GM19468 (cell line): ENCODE data around the gene EPC1.
"Not testable (repeated sequence)": the region's sequence is repeated elsewhere in the genome, so short reads cannot be mapped to it uniquely, and the experiment has no call there.

ENCODE experiments used
- ATAC-seq: cut with Tn5 transposase; IDR thresholded peaks from one replicate; pipeline ENCODE4 v1.9.1; 2021; ENCODE audit warnings: mild to moderate bottlenecking, moderate library complexity, moderate number of reproducible peaks; ENCODE audit not compliant: unreplicated experiment; ENCODE audit errors: extremely low read depth

Gene EPC1

DNA sequence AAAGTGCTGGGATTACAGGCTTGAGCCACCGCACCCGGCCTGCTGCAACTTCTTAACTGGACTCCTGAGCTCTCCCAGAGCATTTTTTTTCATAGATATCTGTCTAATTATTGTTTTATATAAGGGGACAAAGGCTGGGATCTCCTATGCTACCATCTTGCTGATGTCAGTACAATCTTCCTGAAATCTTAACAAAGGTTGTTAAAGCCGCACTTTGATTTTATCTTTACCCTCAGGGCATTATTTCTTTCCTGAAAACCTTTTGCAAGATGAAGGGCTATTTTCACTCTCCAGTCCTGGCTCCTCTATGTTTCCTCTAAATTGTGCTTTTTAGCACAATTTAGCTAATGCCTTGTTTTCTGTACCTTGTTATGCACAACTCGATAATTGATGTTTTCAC lies 102.9 kb downstream of the EPC1 start:
- no peak for ATAC-seq

DNA sequence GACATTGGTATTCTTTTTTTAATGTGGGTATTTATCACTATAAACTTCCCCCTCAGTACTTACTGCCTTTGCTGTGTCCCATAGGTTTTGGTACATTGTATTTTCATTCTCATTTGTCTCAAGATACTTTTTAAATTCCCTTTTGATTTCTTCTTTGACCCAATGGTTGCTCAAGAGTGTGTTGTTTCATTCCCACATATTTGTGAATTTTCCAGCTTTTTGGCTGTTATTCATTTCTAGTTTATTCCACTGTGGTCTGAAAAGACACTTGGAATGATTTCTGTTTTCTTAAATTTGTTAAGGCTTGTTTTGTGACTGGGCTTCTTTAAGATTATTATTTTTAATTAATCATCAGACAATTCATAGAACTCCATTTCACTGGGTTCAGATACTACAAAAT lies 105.0 kb downstream of the EPC1 start:
- no peak for ATAC-seq

- ATAC-seq = no peak
Observed at GRCh38 chr10:32240471-32240870, 106.5 kb downstream of the EPC1 start.

- ATAC-seq = no peak
Observed at GRCh38 chr10:32239769-32240168, 107.2 kb downstream of the EPC1 start.

DNA sequence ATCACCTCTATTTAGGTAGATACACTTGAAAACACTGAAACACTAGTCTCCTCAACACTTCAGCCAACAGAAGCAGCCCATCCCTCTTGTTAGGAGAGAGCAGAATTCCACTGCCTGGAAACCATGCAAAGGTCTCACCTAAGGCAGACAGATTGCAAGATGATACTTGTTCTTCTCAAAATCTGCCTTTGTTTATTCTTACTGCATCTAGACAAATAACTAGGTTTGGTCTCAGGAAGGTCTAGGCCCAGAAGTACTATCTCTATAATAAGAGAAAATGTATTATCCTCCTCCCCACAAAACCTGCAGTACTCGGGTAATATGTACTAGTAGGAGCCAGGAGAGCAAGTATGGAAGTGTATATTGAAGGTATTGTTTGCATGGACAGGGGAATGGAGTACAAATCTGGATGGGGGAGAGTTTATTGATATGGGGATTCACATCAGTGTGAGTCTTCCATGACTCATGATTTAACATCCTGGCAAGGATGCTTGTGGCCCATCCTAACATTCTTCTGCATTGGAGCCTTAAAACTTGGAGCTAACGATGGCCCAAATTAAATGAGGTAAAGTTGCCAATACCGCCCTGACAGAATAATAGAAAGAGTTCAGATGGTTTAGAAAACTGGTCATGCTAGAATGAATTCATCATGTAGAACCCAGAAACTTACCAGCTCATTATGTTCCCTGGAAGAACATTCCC lies 109.2 kb downstream of the EPC1 start:
- ATAC-seq = no peak

DNA sequence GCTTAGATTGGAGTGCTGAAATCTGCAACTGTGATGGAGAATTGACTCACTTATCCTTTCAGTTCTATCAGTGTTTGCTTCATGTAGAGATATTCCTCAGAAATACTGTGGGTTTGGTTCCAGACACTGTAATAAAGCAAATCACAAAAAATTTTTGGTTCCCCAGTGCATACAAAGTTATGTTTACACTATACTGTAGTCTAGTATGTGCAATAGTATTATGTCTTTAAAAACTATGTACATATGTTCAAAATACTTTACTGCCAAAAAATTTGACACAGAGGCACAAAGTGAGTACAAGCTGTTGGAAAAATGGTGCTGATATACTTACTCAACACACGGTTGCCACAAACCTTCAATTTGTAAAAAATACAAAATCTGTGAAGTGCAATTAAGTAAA lies 112.5 kb downstream of the EPC1 start:
- ATAC-seq = no peak

- ATAC-seq = not testable (repeated sequence)
Observed at GRCh38 chr10:32233375-32233774, 113.6 kb downstream of the EPC1 start.

- no peak for ATAC-seq
Observed at GRCh38 chr10:32232378-32232777, 114.6 kb downstream of the EPC1 start.

- not testable (repeated sequence) for ATAC-seq
Observed at GRCh38 chr10:32229788-32230187, 117.2 kb downstream of the EPC1 start.

DNA sequence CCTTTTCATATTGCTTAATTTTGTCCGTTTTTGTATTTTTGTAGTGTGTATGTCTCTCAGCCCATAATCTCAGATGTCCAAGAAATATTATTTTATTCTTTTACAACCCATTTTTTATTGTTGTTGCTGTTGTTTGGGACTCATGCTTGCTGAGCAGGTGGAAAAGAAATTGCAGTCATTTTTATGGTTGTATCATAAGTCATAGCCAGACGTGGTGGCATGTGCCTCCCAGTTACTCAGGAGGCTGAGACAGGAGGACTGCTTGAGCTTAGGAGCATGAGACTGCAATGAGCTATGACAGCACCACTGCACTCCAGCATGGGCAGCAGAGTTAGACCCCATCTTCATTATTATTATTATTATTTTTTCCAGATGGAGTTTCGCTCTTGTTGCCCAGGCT lies 117.8 kb downstream of the EPC1 start:
- ATAC-seq = no peak

GRCh38 chr10:32227802-32228201 lies 119.2 kb downstream of the EPC1 start:
- no peak for ATAC-seq

GRCh38 chr10:32226624-32227023 lies 120.3 kb downstream of the EPC1 start:
- ATAC-seq = no peak

- ATAC-seq = no peak
Observed at GRCh38 chr10:32225976-32226375, 121.0 kb downstream of the EPC1 start.

- not testable (repeated sequence) for ATAC-seq
Observed at GRCh38 chr10:32222376-32222775, 124.6 kb downstream of the EPC1 start.

DNA sequence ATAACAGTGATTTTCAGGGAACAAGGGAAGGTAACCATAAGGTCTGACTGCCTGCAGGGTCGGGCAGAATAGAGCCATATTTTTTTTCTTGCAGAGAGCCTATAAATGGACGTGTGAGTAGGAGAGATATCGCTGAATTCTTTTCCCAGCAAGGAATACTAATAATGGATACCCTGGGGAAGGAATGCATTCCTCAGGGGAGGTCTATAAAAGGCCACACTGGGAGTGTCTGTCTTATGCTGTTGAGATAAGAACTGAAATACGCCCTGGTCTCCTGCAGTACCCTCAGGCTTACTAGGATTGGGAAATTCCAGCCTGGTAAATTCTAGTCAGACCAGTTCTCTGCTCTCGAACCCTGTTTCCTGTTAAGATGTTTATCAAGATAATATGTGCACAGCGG lies 127.8 kb downstream of the EPC1 start:
- not testable (repeated sequence) for ATAC-seq

DNA sequence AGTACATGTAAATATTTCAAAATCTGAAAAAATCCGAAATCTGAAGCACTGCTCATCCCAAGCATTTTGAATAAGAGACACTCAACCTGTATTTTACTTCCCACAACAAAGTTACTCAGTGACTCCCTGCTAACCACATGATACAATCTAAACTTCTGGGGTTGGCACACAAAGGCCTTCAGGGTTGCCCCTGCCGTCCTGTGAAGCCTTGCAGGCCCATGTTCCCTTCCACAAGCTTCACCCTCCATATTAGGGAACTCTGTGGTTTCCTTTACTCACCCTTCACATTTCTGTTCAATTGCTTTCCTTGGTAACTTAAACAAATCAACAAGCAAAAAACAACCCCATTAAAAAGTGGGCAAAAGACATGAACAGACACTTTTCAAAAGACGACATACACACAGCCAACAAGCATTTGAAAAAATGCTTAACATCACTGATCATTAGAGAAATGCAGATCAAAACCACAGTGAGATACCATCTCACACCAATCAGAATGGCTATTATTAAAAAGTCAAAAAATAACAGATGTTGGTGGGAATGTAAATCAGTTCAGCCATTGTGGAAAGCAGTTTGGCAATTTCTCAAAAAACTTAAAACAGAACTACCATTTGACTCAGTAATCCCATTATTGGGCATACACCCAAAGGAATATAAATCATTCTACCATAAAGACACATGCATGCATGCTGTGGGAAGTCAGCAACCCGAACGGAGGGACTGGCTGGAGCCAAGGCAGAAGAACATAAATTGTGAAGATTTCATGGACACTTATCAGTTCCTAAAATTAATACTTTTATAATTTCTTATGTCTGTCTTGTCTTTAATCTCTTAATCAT lies 128.5 kb downstream of the EPC1 start:
- ATAC-seq = not testable (repeated sequence)
